Measurements from ENCODE around the gene SCNN1G.

DNA sequence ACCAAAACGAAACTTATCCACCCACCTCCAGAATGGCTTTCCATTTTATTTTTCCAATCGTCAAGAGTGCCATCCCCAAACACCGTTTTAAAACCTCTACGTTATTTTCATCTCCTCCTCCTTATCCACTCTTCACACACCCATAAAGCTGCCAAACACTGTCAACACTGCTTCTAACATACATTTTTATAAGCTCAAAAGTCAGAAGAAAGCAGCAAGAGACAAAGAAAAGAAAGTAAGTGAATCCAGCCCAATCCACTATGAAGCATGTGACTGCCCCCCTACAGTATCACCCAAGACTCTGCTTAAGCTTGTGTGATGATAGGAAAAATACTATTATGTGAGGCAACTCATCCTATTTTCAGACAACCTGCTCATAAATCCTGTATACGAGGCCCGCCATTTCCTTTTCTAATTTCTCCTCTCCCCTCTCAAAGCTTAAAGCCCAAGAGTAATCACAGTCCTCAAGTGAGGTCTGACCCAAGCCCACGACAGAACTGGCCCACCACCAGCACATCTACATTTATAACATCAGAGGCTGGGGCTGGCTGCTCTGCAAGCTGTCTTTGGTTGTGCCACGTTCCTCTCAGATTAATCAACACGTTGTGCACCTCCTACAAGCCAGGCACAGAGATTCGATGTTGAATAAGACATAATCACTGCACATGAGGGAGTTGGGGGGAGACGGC, 49.6 kb upstream of the SCNN1G start:
- TF ChIP-seq GATA3 (IDR thresholded peaks at IDR 0.05; ENCODE audit: low read depth, low read length) = no peak
- no peak for TF ChIP-seq GATA2 (IDR thresholded peaks at IDR 0.05; ENCODE audit: low read depth, low read length)

Measured in SH-SY5Y (cell line).